ENCODE measurements around the gene SMYD5.
A peak's percentile ranks its signal among the peaks of the same experiment; 100 is the strongest.

GRCh38 chr2:73233932-73234832 lies 20.1 kb downstream of the SMYD5 start, which contains the start of gene CCT7:
- TF ChIP-seq CTCF (IDR thresholded peaks at IDR 0.05) (no peak), POLR2A (IDR thresholded peaks at IDR 0.05) (peak; percentile 80)

Measured in right lobe of liver (tissue), 4 donors.